HEK293 (cell line): ENCODE results near the gene SCNN1A.

Source experiments
- BCL11A ChIP-seq: fragments of 450-650 bp; formaldehyde crosslinking; IDR thresholded peaks from 2 replicates; pipeline ENCODE4 v1.5.1; 2016; ENCODE audit warnings: low read depth, missing biosample characterization, missing genetic modification characterization
- GLIS2 ChIP-seq: fragments of 450-650 bp; formaldehyde crosslinking; IDR thresholded peaks from 2 replicates; pipeline ENCODE4 v1.5.1; 2016; ENCODE audit warnings: missing biosample characterization, missing genetic modification characterization
- KLF1 ChIP-seq: fragments of 450-650 bp; formaldehyde crosslinking; IDR thresholded peaks from 2 replicates; pipeline ENCODE4 v1.5.1; 2016; ENCODE audit warnings: missing biosample characterization, missing genetic modification characterization
- MEIS1 ChIP-seq: sonication (generic); formaldehyde crosslinking; IDR thresholded peaks from 2 replicates; pipeline ENCODE4 v1.8.1; 2022; ENCODE audit warnings: missing genetic modification reagents, mild to moderate bottlenecking, borderline replicate concordance
- SP2 ChIP-seq: fragments of 450-650 bp; formaldehyde crosslinking; IDR thresholded peaks from 2 replicates; pipeline ENCODE4 v1.5.1; 2016; ENCODE audit warnings: missing biosample characterization, missing genetic modification characterization
- ZBTB20 ChIP-seq: fragments of 450-650 bp; formaldehyde crosslinking; IDR thresholded peaks from 2 replicates; pipeline ENCODE4 v1.5.1; 2016; ENCODE audit warnings: missing biosample characterization, missing genetic modification characterization
- ZBTB7A ChIP-seq: fragments of 450-650 bp; formaldehyde crosslinking; IDR thresholded peaks from 2 replicates; pipeline ENCODE4 v1.5.1; 2016; ENCODE audit warnings: low read depth, missing biosample characterization, missing genetic modification characterization
- ZBTB8A ChIP-seq: fragments of 450-650 bp; formaldehyde crosslinking; IDR thresholded peaks from 2 replicates; pipeline ENCODE4 v1.5.1; 2016; ENCODE audit warnings: missing biosample characterization, missing genetic modification characterization
- ZIC2 ChIP-seq: fragments of 450-650 bp; formaldehyde crosslinking; IDR thresholded peaks from 2 replicates; pipeline ENCODE4 v1.5.1; 2016; ENCODE audit warnings: missing biosample characterization, missing genetic modification characterization
- ZNF132 ChIP-seq: fragments of 450-650 bp; formaldehyde crosslinking; IDR thresholded peaks from 2 replicates; pipeline ENCODE4 v1.5.1; 2017; ENCODE audit warnings: missing biosample characterization, missing genetic modification characterization, borderline replicate concordance
- ZNF157 ChIP-seq: fragments of 450-650 bp; formaldehyde crosslinking; IDR thresholded peaks from 2 replicates; pipeline ENCODE4 v1.5.1; 2016; ENCODE audit warnings: missing biosample characterization, missing genetic modification characterization
- ZNF19 ChIP-seq: fragments of 450-650 bp; formaldehyde crosslinking; IDR thresholded peaks from 2 replicates; pipeline ENCODE4; 2016; ENCODE audit warnings: missing biosample characterization, missing genetic modification characterization, low read depth
- ZNF221 ChIP-seq: fragments of 450-650 bp; formaldehyde crosslinking; IDR thresholded peaks from 2 replicates; pipeline ENCODE4 v1.5.1; 2017; ENCODE audit warnings: missing biosample characterization, missing genetic modification characterization, borderline replicate concordance
- ZNF23 ChIP-seq: fragments of 450-650 bp; formaldehyde crosslinking; IDR thresholded peaks from 2 replicates; pipeline ENCODE4 v1.5.1; 2016; ENCODE audit warnings: missing biosample characterization, missing genetic modification characterization, borderline replicate concordance
- ZNF335 ChIP-seq: fragments of 450-650 bp; formaldehyde crosslinking; conservative IDR thresholded peaks from 2 replicates; pipeline ENCODE4 v1.5.1; 2016; ENCODE audit warnings: missing biosample characterization, missing genetic modification characterization
- ZNF423 ChIP-seq: fragments of 450-650 bp; formaldehyde crosslinking; IDR thresholded peaks from 2 replicates; pipeline ENCODE4 v1.5.1; 2016; ENCODE audit warnings: missing biosample characterization, missing genetic modification characterization
- ZNF449 ChIP-seq: fragments of 450-650 bp; formaldehyde crosslinking; IDR thresholded peaks from 2 replicates; pipeline ENCODE4 v1.5.1; 2017; ENCODE audit warnings: missing biosample characterization, mild to moderate bottlenecking, missing genetic modification characterization, moderate library complexity
- ZNF48 ChIP-seq: fragments of 450-650 bp; formaldehyde crosslinking; IDR thresholded peaks from 2 replicates; pipeline ENCODE4 v1.5.1; 2016; ENCODE audit warnings: missing biosample characterization, missing genetic modification characterization
- ZNF488 ChIP-seq: fragments of 450-650 bp; formaldehyde crosslinking; IDR thresholded peaks from 2 replicates; pipeline ENCODE4 v1.5.1; 2016; ENCODE audit warnings: missing biosample characterization, missing genetic modification characterization
- ZNF510 ChIP-seq: fragments of 450-650 bp; formaldehyde crosslinking; IDR thresholded peaks from 2 replicates; pipeline ENCODE4 v1.5.1; 2018; ENCODE audit warnings: mild to moderate bottlenecking, missing genetic modification characterization, missing biosample characterization; ENCODE audit not compliant: insufficient replicate concordance
- ZNF521 ChIP-seq: fragments of 450-650 bp; formaldehyde crosslinking; IDR thresholded peaks from 2 replicates; pipeline ENCODE4 v1.5.1; 2017; ENCODE audit warnings: missing biosample characterization, mild to moderate bottlenecking, missing genetic modification characterization
- ZNF544 ChIP-seq: fragments of 450-650 bp; formaldehyde crosslinking; IDR thresholded peaks from 2 replicates; pipeline ENCODE4 v1.5.0; 2017; ENCODE audit warnings: missing biosample characterization, missing genetic modification characterization
- ZNF548 ChIP-seq: fragments of 450-650 bp; formaldehyde crosslinking; IDR thresholded peaks from 2 replicates; pipeline ENCODE4 v1.5.1; 2016; ENCODE audit warnings: missing biosample characterization, missing genetic modification characterization
- ZNF549 ChIP-seq: fragments of 450-650 bp; IDR thresholded peaks from 2 replicates; pipeline ENCODE4 v1.5.1; 2018; ENCODE audit warnings: missing biosample characterization, missing genetic modification characterization, mild to moderate bottlenecking, inconsistent platforms, moderate library complexity
- ZNF610 ChIP-seq: fragments of 450-650 bp; formaldehyde crosslinking; IDR thresholded peaks from 2 replicates; pipeline ENCODE4 v1.5.1; 2016; ENCODE audit warnings: missing biosample characterization, missing genetic modification characterization, borderline replicate concordance
- ZNF692 ChIP-seq: fragments of 450-650 bp; formaldehyde crosslinking; IDR thresholded peaks from 2 replicates; pipeline ENCODE4 v1.5.1; 2016; ENCODE audit warnings: missing biosample characterization, missing genetic modification characterization
- ZNF747 ChIP-seq: fragments of 450-650 bp; formaldehyde crosslinking; IDR thresholded peaks from 2 replicates; pipeline ENCODE4 v1.5.1; 2016; ENCODE audit warnings: missing biosample characterization, missing genetic modification characterization
- ZNF76 ChIP-seq: fragments of 450-650 bp; formaldehyde crosslinking; IDR thresholded peaks from 2 replicates; pipeline ENCODE4; 2016; ENCODE audit warnings: low read depth, missing biosample characterization, missing genetic modification characterization, borderline replicate concordance
- ZNF776 ChIP-seq: fragments of 450-650 bp; formaldehyde crosslinking; IDR thresholded peaks from 2 replicates; pipeline ENCODE4 v1.5.0; 2017; ENCODE audit warnings: missing biosample characterization, missing genetic modification characterization, borderline replicate concordance
- ZNF777 ChIP-seq: fragments of 450-650 bp; formaldehyde crosslinking; IDR thresholded peaks from 2 replicates; pipeline ENCODE4 v1.5.1; 2017; ENCODE audit warnings: missing biosample characterization, missing genetic modification characterization, borderline replicate concordance
- ZNF792 ChIP-seq: fragments of 450-650 bp; formaldehyde crosslinking; IDR thresholded peaks from 2 replicates; pipeline ENCODE4 v1.5.1; 2016; ENCODE audit warnings: missing biosample characterization, missing genetic modification characterization
- ZNF843 ChIP-seq: fragments of 450-650 bp; formaldehyde crosslinking; IDR thresholded peaks from 2 replicates; pipeline ENCODE4 v1.5.1; 2016; ENCODE audit warnings: missing biosample characterization, missing genetic modification characterization
- ZSCAN16 ChIP-seq: fragments of 450-650 bp; formaldehyde crosslinking; IDR thresholded peaks from 2 replicates; pipeline ENCODE4 v1.5.1; 2016; ENCODE audit warnings: missing biosample characterization, missing genetic modification characterization
- TF ChIP-seq, protein P1 (sequence below): fragments of 450-650 bp; formaldehyde crosslinking; IDR thresholded peaks from 2 replicates; pipeline ENCODE4 v1.5.1; 2016; ENCODE audit warnings: missing biosample characterization, missing genetic modification characterization
- TF ChIP-seq, protein P2 (sequence below): fragments of 450-650 bp; formaldehyde crosslinking; IDR thresholded peaks from 2 replicates; pipeline ENCODE4 v1.5.1; 2016; ENCODE audit warnings: missing biosample characterization, missing genetic modification characterization

Gene SCNN1A

GRCh38 chr12:6341417-6342139, 33.8 kb downstream of the SCNN1A start, which contains the start of gene TNFRSF1A (continued):
- TF ChIP-seq ZNF335 (tag by site-specific recombination) (peak; percentile 97), ZNF221 (tag by site-specific recombination) (no peak), KLF1 (peak; percentile 80), ZNF449 (tag by site-specific recombination) (no peak), SP2 (peak; percentile 80), ZNF19 (tag by site-specific recombination) (no peak), ZBTB20 (tag by site-specific recombination) (peak; percentile 93), ZSCAN16 (tag by site-specific recombination) (no peak), ZNF776 (no peak), ZNF843 (tag by site-specific recombination) (peak; percentile 35), ZBTB8A (tag by site-specific recombination) (peak; percentile 38; the same call in 1 of the 2 replicates), ZBTB7A (no peak), ZNF76 (tag by site-specific recombination) (0 out of 2 replicates have a peak, but pooled peaks have one; percentile 23), ZNF544 (tag by site-specific recombination) (no peak), ZNF692 (tag by site-specific recombination) (peak; percentile 26; the same call in 1 of the 2 replicates), ZNF549 (no peak), ZNF747 (tag by site-specific recombination) (no peak), ZNF610 (0 out of 2 replicates have a peak, but pooled peaks have one; percentile 34), BCL11A (tag by site-specific recombination) (no peak), ZNF521 (tag by site-specific recombination) (no peak), ZNF548 (tag by site-specific recombination) (no peak), ZNF510 (tag by site-specific recombination) (no peak), ZNF792 (tag by site-specific recombination) (no peak), MEIS1 (CRISPR knock-in tag) (no peak), ZNF48 (tag by site-specific recombination) (no peak), ZNF488 (no peak), ZNF132 (no peak), ZNF777 (no peak), ZNF23 (tag by site-specific recombination) (no peak), ZIC2 (tag by site-specific recombination) (peak; percentile 44), GLIS2 (tag by site-specific recombination) (no peak; the same call in none of the 2 replicates), ZNF157 (no peak), ZNF423 (tag by site-specific recombination) (no peak)
- TF ChIP-seq, protein P1, sequence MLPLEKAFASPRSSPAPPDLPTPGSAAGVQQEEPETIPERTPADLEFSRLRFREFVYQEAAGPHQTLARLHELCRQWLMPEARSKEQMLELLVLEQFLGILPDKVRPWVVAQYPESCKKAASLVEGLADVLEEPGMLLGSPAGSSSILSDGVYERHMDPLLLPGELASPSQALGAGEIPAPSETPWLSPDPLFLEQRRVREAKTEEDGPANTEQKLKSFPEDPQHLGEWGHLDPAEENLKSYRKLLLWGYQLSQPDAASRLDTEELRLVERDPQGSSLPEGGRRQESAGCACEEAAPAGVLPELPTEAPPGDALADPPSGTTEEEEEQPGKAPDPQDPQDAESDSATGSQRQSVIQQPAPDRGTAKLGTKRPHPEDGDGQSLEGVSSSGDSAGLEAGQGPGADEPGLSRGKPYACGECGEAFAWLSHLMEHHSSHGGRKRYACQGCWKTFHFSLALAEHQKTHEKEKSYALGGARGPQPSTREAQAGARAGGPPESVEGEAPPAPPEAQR (tag by site-specific recombination): no peak
- TF ChIP-seq, protein P2, sequence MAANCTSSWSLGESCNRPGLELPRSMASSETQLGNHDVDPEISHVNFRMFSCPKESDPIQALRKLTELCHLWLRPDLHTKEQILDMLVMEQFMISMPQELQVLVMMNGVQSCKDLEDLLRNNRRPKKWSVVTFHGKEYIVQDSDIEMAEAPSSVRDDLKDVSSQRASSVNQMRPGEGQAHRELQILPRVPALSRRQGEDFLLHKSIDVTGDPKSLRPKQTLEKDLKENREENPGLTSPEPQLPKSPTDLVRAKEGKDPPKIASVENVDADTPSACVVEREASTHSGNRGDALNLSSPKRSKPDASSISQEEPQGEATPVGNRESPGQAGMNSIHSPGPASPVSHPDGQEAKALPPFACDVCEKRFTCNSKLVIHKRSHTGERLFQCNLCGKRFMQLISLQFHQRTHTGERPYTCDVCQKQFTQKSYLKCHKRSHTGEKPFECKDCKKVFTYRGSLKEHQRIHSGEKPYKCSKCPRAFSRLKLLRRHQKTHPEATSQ (tag by site-specific recombination): peak; percentile 53; the same call in 1 of the 2 replicates
